Endothelial cell of umbilical vein (primary cell): ENCODE results near the gene CEMIP. TPM values are rescaled to one million over a fixed set of nuclear protein-coding genes. Genes with fewer than 3 reads are reported as not detected.

ENCODE experiments used
- BruUV-seq: library from RNA; stranded (reverse); fragments of 400-500 nt; replicated peaks from 2 replicates; lab custom pipeline; 2021; lab: Mats Ljungman, UMichigan
- CTCF ChIA-PET: fragments of 300-600, 350-600 bp; sonication (Branson Sonifier 250); formaldehyde crosslinking; loops from one replicate; lab custom pipeline; 2021; ENCODE audit warnings: antibody characterized with exemption, inconsistent platforms; lab: Charles Lee
- POLR2A ChIA-PET: fragments of 300-600, 350-600 bp; sonication (Branson Sonifier 250); formaldehyde crosslinking; loops from one replicate; lab custom pipeline; 2021; ENCODE audit warnings: antibody characterized with exemption, inconsistent platforms; lab: Charles Lee
- DNase-seq: peaks from one replicate; pipeline ENCODE4 v3.0.0-alpha.2; 2011; ENCODE audit warnings: low read depth, low spot score
- FAIRE-seq: peaks from 2 replicates; lab custom pipeline; 2011; peaks lifted over from hg19 to GRCh38; lab: Jason Lieb, UNC
- H2AFZ ChIP-seq: 2 replicates; pipeline ENCODE4 v1.6.0; 2012; ENCODE audit warnings: low read depth, low read length, control low read depth, inconsistent platforms
- H3K27ac ChIP-seq: 2 replicates; pipeline ENCODE4 v1.5.1; 2011; ENCODE audit warnings: low read depth, mild to moderate bottlenecking, control low read depth, low read length, moderate library complexity; ENCODE audit not compliant: insufficient read depth
- H3K27me3 ChIP-seq, 2 experiments: 2 replicates each; pipeline versions ENCODE4 v1.6.0 to v1.6.1; 2011; ENCODE audit warnings: low read length in 2 of 2, mixed read lengths in 1 of 2; ENCODE audit not compliant: control insufficient read depth in 2 of 2, insufficient read depth in 2 of 2
- H3K36me3 ChIP-seq, 2 experiments: 2 replicates in 1 of 2; 3 replicates in 1 of 2; pipeline ENCODE4 v1.5.1; 2011; ENCODE audit warnings: low read length in 2 of 2, mild to moderate bottlenecking in 1 of 2, moderate library complexity in 1 of 2; ENCODE audit not compliant: control insufficient read depth in 2 of 2, insufficient read depth in 2 of 2; ENCODE audit errors: extremely low read depth in 1 of 2
- H3K4me1 ChIP-seq: 3 replicates; pipeline ENCODE4 v1.5.1; 2011; ENCODE audit warnings: mild to moderate bottlenecking, low read length; ENCODE audit not compliant: control insufficient read depth, insufficient read depth; ENCODE audit errors: extremely low read depth
- H3K4me2 ChIP-seq: 2 replicates; pipeline ENCODE4 v1.6.1; 2011; ENCODE audit warnings: low read length, control low read depth, mixed read lengths; ENCODE audit not compliant: insufficient read depth
- H3K4me3 ChIP-seq, 3 experiments: fragments of 200-600 bp in 1 of 3; sonication (generic), shearing (Covaris generic) in 1 of 3; replicated peaks in 1 of 3; 2 replicates each; pipeline ENCODE4 v1.5.1; 2011 to 2016; ENCODE audit warnings: control low read depth in 3 of 3, low read length in 3 of 3, mild to moderate bottlenecking in 2 of 3, inconsistent platforms in 1 of 3, low read depth in 1 of 3, moderate library complexity in 1 of 3; ENCODE audit not compliant: insufficient read depth in 1 of 3
- H3K79me2 ChIP-seq: 2 replicates; pipeline ENCODE4 v1.6.0; 2012; ENCODE audit warnings: low read length, inconsistent platforms; ENCODE audit not compliant: control insufficient read depth, insufficient read depth
- H3K9ac ChIP-seq: replicated peaks from 2 replicates; pipeline ENCODE3; 2011; ENCODE audit warnings: low read length, control low read depth; ENCODE audit not compliant: insufficient read depth; ENCODE audit errors: extremely low read depth
- H3K9me1 ChIP-seq: replicated peaks from 3 replicates; pipeline ENCODE4 v1.6.0; 2011; ENCODE audit warnings: mild to moderate bottlenecking, low read length; ENCODE audit not compliant: control insufficient read depth, insufficient read depth; ENCODE audit errors: extremely low read depth
- H3K9me3 ChIP-seq: replicated peaks from 2 replicates; pipeline ENCODE4 v1.5.1; 2012; ENCODE audit warnings: low read length, inconsistent platforms; ENCODE audit not compliant: control insufficient read depth, insufficient read depth
- H4K20me1 ChIP-seq: replicated peaks from 2 replicates; pipeline ENCODE3; 2011; ENCODE audit warnings: mild to moderate bottlenecking, low read length; ENCODE audit not compliant: control insufficient read depth, insufficient read depth; ENCODE audit errors: extremely low read depth
- EZH2 ChIP-seq: IDR thresholded peaks from 2 replicates; pipeline ENCODE4 v1.6.1; 2012; ENCODE audit warnings: borderline replicate concordance, low read depth, mild to moderate bottlenecking, moderate library complexity, low read length, inconsistent platforms; ENCODE audit not compliant: severe bottlenecking
- FOS ChIP-seq: IDR thresholded peaks from 2 replicates; pipeline ENCODE4 v1.6.1; 2011; ENCODE audit warnings: mild to moderate bottlenecking, low read length, moderate library complexity, borderline replicate concordance; ENCODE audit not compliant: insufficient read depth
- GATA2 ChIP-seq: IDR thresholded peaks from 2 replicates; pipeline ENCODE4 v1.7.0; 2011; ENCODE audit warnings: low read depth, mild to moderate bottlenecking, moderate library complexity, mixed read lengths, low read length; ENCODE audit not compliant: insufficient read length, insufficient read depth
- JUN ChIP-seq: IDR thresholded peaks from 2 replicates; pipeline ENCODE4 v1.6.1; 2011; ENCODE audit warnings: borderline replicate concordance, low read depth; ENCODE audit not compliant: insufficient read length, insufficient read depth
- MYC ChIP-seq: IDR thresholded peaks from one replicate; pipeline ENCODE4 v1.6.1; 2011; ENCODE audit warnings: mild to moderate bottlenecking, low read depth, low read length
- POLR2A ChIP-seq: IDR thresholded peaks from 2 replicates; pipeline ENCODE4 v1.6.1; 2012; ENCODE audit warnings: low read depth, mild to moderate bottlenecking, control low read depth, low read length
- POLR2AphosphoS5 ChIP-seq: IDR thresholded peaks from 2 replicates; pipeline ENCODE4 v1.6.1; 2012; ENCODE audit warnings: low read depth, mild to moderate bottlenecking, control low read depth, low read length, moderate library complexity; ENCODE audit not compliant: insufficient read depth
- dilution Hi-C: fragments of 300-500 bp; cut with MboI; formaldehyde crosslinking; loops from one replicate; pipeline ENCODE4 v1.15.0; 2019; ENCODE audit warnings: low sequenced_read_pairs; ENCODE audit not compliant: extremely low pct_ligation_motif_present
- intact Hi-C: fragments of 100-400 bp; cut with micrococcal nuclease; formaldehyde crosslinking; loops from one replicate; pipeline ENCODE4 v1.10.0; 2022
- polyA plus RNA-seq, 4 experiments: library from polyadenylated mRNA; depleted of rRNA in 3 of 4; stranded (reverse) in 3 of 4; unstranded in 1 of 4; fragments of >200 nt; gene quantifications; 2 replicates each; pipeline versions ENCODE4 v1.2.1 to v1.2.3, GENCODE V29; 2011 to 2012; ENCODE audit warnings: missing spikeins in 1 of 4
- total RNA-seq: library from RNA; stranded (reverse); gene quantifications from 2 replicates; pipeline ENCODE4 v1.2.3, GENCODE V29; 2021
- TF ChIP-seq, protein P1 (sequence below), 2 donors: IDR thresholded peaks; 1 replicate in 1 of 2; 2 replicates in 1 of 2; pipeline ENCODE4 v1.5.1; 2011; ENCODE audit warnings: low read length in 2 of 2, mild to moderate bottlenecking in 2 of 2, moderate library complexity in 2 of 2, control low read depth in 1 of 2, inconsistent platforms in 1 of 2, low read depth in 1 of 2; ENCODE audit not compliant: insufficient read depth in 1 of 2; ENCODE audit errors: extremely low read depth in 1 of 2
- TF ChIP-seq, protein P2 (sequence below): IDR thresholded peaks from 2 replicates; pipeline ENCODE4 v1.6.1; 2011; ENCODE audit not compliant: insufficient read depth, insufficient read length

CEMIP gene
- total and polyA plus RNA-seq, 2 donors (not counting 3 experiments of a cell fraction or from before 2014, with no cell fraction given), result 0.01 TPM; not detected in 1

DNA sequence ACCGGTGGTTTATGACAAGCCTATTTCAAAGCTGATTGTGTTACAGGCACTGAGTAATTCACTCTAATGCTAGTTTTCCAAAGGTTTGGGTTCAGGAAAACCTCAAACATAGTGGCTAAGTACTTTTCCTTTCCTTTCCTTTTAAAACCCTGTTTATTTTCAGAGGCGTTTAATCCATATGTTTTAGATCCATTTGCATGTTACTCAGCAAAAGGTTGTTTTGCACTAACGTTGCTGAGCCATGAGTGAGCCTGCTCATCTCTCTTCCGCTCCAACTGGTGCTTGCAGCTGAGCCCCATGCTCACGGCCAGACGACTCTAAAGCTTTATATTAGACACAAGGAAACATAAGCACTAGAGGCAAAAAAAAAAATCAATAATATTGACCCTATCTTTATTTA, 9.4 kb downstream of the CEMIP start:
- no peak overlapping the region for H2AFZ ChIP-seq
- no peaks in the 10 kb centered on the region for H3K4me1 ChIP-seq
- no peak for TF ChIP-seq EZH2
- TF ChIP-seq, protein P1, sequence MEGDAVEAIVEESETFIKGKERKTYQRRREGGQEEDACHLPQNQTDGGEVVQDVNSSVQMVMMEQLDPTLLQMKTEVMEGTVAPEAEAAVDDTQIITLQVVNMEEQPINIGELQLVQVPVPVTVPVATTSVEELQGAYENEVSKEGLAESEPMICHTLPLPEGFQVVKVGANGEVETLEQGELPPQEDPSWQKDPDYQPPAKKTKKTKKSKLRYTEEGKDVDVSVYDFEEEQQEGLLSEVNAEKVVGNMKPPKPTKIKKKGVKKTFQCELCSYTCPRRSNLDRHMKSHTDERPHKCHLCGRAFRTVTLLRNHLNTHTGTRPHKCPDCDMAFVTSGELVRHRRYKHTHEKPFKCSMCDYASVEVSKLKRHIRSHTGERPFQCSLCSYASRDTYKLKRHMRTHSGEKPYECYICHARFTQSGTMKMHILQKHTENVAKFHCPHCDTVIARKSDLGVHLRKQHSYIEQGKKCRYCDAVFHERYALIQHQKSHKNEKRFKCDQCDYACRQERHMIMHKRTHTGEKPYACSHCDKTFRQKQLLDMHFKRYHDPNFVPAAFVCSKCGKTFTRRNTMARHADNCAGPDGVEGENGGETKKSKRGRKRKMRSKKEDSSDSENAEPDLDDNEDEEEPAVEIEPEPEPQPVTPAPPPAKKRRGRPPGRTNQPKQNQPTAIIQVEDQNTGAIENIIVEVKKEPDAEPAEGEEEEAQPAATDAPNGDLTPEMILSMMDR (IDR thresholded peaks at IDR 0.05; ENCODE audit: extremely low read depth in 1 of 2, insufficient read depth in 1 of 2, low read depth in 1 of 2, low read length in 2 of 2), result no peak
- TF ChIP-seq, protein P2, sequence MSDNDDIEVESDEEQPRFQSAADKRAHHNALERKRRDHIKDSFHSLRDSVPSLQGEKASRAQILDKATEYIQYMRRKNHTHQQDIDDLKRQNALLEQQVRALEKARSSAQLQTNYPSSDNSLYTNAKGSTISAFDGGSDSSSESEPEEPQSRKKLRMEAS, result no peak
- H3K27ac ChIP-seq, result no peak overlapping the region
- no peaks in the 10 kb centered on the region for H4K20me1 ChIP-seq
- dilution Hi-C loops, result no loop called here
- H3K79me2 ChIP-seq, result no peaks in the 10 kb centered on the region
- ChIA-PET POLR2A (no interaction called here), CTCF (interaction anchor here (3.6 kb wide), 1 partner anchor 11 kb away, joined by 28 read pairs; no protein-coding TSS in a partner anchor)
- no peak for DNase-seq
- no peak overlapping the region for H3K4me3 ChIP-seq
- FAIRE-seq, result no peak
- no TSS peak for BruUV-seq
- intact Hi-C loops, result no loop called here
- no peak overlapping the region for H3K9ac ChIP-seq
- no peak overlapping the region for H3K4me2 ChIP-seq
- no peaks in the 10 kb centered on the region for H3K9me1 ChIP-seq
- no peaks in the 10 kb centered on the region for H3K36me3 ChIP-seq
- H3K27me3 ChIP-seq, result peaks cover 0 to 6% of the 10 kb centered on the region in 2 experiments
- H3K9me3 ChIP-seq, result no peaks in the 10 kb centered on the region

DNA sequence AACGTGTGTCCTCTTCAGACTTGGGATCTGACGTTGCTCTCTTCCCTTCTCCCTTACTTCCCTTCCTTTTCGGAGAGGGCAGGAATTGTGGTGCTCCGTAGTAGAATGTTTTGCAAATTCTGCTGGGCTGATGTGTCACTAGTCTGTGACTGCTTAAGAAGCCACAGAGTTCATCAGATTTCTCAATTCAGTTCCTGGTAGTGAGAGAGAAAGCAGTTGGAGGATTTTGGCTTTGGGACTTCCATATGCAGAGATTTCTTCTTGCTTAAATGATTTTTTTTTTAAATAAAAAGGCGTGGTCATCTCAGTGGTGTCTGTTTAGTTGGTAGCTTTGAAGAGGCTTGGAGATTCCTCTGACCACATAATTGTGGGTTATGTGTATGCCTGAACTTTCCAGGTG, 10.1 kb downstream of the CEMIP start:
- FAIRE-seq (no peak), DNase-seq (no peak)
- dilution Hi-C loops, result no loop called here
- H3K9me1 ChIP-seq, result no peaks in the 10 kb centered on the region
- ChIA-PET CTCF (no interaction called here), POLR2A (no interaction called here)
- H2AFZ ChIP-seq, result no peak overlapping the region
- intact Hi-C loops, result no loop called here
- no peak overlapping the region for H3K4me2 ChIP-seq
- no peaks in the 10 kb centered on the region for H3K4me1 ChIP-seq
- TF ChIP-seq, protein P2, result no peak
- TF ChIP-seq EZH2 (no peak), POLR2A (no peak), POLR2AphosphoS5 (no peak), FOS (no peak), MYC (no peak), GATA2 (no peak), JUN (no peak)
- TF ChIP-seq, protein P1 (IDR thresholded peaks at IDR 0.05; ENCODE audit: extremely low read depth in 1 of 2, insufficient read depth in 1 of 2, low read depth in 1 of 2, low read length in 2 of 2), result no peak
- no peak overlapping the region for H3K9ac ChIP-seq
- BruUV-seq, result no TSS peak
- H3K4me3 ChIP-seq, result no peak overlapping the region
- no peak overlapping the region for H3K27ac ChIP-seq
- peaks cover 0 to 4% of the 10 kb centered on the region in 2 experiments for H3K27me3 ChIP-seq
- H4K20me1 ChIP-seq, result no peaks in the 10 kb centered on the region
- H3K79me2 ChIP-seq, result no peaks in the 10 kb centered on the region
- no peaks in the 10 kb centered on the region for H3K36me3 ChIP-seq
- no peaks in the 10 kb centered on the region for H3K9me3 ChIP-seq
